NCI-H2196 treated with DMSO at 0.1 percent for 48 hours (cell line): ENCODE results near the gene TTC38.
"Not testable (repeated sequence)": the region's sequence is repeated elsewhere in the genome, so short reads cannot be mapped to it uniquely, and the experiment has no call there.

Experiments
- DNase-seq: peaks from one replicate; lab custom pipeline; 2025; ENCODE audit not compliant: unreplicated experiment; lab: John Stamatoyannopoulos, UW

TTC38 gene

DNA sequence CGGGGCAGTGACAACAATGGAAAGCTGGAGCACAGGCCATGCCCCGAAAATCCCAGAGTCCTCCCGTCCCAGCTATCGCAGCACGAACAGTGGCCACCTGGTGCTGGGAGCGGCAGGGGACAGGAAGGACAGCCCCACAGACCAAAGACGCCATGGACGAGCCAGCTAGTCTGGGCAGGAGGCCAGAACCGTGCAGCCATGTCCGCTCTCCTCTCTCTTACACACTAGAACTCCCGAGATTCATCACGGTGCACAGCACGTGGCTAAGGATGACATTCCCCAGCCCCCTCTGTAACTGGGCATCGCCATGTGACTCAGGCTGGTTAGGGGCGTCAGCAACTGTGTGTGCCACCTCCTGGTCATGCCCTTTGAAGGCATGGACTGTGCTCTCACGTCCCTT is 22.3 kb upstream of the TTC38 start:
- peak; percentile 53 for DNase-seq

DNA sequence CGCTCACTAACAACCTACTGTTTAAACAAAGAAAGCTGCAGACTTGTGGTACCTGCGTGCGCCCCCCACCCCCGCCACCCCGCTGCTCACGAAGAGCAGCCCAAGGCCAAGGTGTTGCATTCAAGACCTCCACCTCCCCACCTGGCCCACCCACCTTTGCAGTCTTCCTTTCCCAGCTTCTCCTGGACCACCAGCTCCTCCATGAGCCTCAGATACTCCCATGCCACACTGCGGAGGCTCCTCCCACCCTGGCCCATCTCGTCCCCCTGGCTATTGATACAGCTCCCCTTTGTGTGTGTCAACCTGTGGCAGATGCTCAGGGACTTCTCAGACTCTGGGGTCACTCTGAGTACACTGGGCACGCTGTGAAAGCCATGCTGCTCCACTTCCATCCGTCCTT is 21.6 kb upstream of the TTC38 start:
- no peak for DNase-seq

DNA sequence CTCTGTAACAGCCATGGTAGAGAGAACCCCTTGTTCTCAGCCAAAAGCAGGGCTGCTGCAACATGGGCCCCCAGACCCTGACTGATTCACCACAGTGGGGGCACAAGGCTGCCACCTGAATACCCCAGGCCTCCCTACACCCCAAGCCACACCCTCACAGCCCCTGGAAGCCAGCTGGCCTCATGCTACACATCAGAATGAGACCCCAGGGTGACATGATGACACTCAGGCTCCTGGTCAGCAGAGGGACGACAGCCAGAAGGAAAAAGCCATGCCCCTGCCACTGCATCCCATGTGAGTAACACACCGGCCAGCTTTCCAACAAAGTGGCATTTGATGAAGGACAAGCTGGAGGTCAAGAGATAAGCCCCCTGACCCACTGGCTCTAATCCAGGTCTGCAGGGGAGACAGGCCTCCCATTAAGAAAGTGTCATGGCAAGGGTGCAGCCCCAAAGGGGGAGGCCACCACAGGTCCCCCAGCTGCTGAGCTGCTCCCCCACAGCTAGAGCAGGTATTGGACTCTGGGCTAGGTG is 20.3 kb upstream of the TTC38 start:
- DNase-seq, result no peak

DNA sequence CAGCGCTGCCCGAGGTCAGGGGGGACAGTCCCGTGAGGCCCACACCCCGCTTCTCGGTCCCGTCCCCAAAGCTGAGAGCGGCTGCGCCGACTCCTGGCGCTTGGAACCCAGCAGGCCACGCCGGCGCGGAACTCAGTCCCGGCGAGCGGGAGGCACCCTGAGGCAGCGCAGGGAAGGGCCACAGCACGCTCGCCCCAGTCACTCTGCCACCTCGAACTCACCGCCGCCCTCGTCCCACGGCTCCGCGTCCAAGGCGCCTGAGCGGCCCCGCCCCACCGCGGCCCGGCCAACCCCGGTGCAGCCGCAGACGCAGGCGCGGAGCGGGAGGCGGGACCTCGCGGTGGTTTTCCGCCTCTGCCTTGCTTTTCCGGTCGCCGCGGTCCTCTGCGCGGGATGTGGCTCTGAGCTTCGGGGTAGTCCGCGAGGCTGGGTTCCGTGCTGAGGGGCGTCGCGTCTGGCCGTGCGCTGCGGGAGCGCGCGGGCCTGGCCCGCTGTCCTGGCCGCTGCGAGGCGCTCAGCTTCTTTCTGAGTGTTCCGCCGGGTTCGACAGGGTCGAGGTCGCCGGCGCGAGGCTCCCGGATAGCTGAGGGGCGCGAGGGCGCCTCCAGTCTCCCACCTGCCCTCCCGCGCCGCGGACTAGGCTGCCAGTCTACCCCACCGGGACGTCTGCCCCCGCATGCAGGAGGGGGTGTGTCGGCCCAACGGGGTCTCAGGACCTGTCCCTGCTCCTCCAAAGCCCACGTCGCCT is 17.6 kb upstream of the TTC38 start, which contains the start of gene CDPF1:
Gene CDPF1, minus strand, starts transcription at position 259 of the 748 bp plus-strand sequence. CDS start 2,009 bp downstream, outside the sequence.
- peak; percentile 73 for DNase-seq

DNA sequence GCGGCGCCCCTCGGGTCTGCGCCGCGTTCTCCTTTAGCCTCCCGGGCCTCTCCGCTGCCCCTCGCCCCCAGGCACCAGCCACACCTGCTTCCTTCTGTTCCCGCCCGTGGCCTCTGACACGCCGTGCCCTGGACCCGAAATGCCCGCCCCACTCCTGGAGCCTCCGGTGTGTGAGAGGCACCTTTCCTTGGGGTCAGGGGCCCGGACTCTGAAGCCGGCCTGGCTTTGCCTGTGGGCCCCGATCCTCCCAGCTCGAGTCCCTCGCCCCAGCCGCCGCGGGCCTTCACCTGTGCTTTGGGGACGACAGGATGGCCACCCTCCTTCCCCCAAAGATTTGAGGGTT is 17.1 kb upstream of the TTC38 start:
- DNase-seq, result no peak

DNA sequence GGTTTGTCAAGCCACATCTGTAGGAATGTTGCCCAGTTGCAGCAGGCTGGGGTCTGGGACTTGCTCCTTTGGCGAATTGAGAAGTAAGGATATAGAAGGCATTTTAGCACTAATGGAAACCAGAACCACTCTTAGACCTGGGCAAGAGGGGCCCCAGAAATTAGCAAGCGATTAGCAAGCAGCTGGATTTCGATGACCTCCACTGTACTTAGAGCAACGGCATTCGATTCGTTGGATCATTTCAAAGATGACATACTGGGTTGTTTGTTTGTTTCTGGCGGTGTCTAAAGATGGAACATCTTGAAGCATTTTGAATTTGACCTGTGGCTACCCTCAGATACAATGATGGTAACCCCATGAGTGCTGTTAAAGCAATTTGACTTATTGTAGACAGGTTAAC is 16.5 kb upstream of the TTC38 start:
- DNase-seq, result no peak

DNA sequence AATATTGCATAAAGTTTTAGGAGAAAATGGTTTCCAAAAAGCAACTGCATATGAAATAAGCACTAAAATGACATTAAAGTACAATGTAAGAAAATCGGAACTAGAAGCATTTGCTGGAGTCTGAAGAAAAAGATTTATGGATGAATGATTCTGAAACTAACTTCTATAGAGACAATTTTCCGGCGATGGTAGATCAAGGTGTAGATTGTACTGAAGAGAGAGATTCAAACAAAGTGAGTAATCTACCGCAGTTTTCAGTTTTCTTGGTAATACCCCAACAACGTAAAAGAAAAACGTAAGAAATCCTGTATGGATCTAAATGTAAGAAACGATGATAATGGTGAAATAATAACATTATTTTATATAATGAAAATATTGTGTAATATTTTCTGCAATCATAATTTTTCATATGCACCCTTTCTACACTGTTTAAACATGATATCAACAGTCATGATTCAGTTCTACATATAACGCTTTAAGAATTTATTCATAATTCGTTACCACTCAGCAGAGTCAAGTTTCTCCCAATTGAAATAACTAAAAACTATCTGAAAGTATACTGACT is 15.9 kb upstream of the TTC38 start:
- no peak for DNase-seq

DNA sequence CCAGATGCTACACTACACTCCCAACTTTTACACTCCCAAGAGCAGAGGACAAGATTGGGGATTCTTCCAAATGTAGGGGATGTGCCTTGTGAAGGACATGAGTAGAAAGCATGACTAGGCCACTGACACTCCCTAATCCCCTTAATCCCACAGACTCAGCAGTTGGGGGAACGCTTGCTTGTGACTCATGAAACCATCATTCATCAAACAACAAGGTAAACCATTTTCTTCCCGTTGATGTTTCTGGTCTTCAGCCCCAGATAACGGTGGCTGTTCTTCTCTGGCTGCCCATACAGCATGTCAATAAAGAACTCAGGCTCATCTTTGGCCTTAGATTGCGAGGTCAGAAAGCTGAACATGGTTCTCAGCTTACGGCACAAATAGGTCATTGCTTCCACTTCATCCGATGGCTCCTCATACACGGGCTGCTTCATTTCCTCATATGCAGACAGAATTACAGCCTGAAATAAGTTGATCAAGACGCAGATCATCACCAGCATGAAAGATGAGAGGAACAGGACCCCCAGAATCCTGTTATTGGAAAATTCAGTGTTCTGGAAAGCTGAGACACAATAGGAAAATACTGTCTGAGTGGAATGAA is 11.3 kb upstream of the TTC38 start:
- no peak for DNase-seq

DNA sequence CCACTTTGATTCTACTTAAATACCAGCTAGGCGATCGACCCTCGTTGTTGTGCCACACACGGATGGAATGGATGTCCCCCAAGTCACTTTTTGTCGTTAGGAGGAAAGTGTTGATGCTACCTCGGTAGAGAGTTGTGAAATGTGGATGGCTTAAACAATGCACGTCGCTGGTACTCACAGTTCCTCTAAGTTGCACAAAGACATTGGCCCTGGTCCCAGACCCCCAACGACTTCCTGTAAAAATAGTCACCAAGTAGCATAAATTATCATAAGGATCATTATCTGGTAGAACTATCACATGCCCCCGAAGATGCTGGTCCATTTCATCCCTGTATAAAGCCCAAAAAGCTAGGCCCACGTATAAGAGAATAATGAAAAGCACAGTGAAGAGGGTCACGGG is 8.4 kb upstream of the TTC38 start:
- no peak for DNase-seq

DNA sequence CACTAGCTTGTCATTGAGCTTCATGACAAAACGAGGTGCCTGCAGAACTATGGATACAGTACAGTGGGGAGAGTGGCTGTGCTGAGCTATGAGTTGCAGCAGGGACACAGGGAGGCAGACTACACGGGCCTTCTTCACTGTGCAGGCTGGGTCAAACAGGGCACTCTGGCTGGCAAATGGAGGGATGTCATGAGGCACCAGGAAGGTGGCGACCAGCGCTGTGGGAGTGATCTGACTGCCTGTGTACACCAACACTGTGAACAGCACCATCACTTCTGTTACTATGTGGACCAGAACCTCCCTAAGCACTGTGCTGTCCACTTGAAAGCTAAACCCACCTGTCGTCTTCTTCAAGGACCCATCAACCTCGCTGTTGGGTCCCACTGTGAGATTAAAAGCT is 7.8 kb upstream of the TTC38 start:
- DNase-seq, result no peak

DNA sequence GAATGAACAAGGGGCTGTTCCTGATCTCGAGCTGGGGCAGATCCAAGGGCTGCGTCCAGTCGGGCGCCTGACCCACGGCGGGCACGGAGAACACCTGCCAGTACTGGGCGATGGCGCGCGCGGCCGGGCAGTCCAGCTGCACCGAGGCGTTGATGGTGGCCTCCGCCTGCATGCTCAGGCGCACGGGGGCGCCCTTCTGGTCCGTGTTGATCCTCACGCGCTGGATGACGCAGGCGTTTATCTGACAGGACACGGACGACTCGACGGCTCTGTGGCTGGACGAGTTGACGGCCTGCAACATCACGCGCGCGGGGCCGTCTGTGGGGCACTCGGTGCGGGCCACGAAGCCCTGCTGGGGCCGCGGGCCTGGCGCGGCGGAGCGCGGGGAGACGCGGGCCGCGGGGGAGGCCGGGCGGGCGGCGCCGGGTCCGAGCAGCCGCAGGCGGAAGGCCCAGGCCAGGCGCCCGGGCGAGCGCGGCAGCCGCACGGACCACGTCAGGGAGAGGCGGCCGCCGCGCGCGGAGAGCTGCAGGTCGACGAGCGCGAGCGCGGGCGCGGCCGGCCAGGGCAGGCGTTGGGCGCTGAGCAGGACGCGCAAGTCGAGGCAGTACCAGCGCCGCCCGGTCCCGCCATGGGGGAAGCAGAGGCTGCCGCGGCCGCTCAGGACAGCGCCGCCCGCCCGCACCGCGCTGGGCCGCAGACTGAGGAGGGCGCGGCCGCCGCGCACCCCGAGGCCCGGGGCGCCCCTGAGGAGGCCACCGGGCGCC is 5.2 kb upstream of the TTC38 start:
- no peak for DNase-seq

DNA sequence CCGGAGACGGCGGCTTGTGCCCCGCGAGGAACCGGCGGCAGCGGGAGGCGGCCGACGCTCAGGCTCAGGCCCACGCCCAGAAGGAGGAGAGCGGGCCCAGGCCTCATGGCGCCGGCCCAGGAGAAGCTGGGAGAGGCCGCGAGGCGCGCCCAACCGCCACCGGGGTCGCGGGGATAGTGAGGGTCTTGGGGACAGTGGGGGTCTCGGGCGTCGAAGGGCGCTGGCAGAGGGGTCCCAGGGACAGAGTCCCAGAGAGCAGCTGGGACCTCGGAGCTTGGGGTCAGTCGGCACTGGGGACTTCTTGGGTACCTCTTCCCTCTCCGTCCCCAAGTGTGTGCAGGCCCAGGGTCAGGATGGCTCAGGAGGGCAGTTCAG is 4.6 kb upstream of the TTC38 start, which contains the start of gene PKDREJ:
Gene PKDREJ, minus strand, starts transcription at position 128 of the 375 bp plus-strand sequence. Its CDS starts 21 bp downstream, at position 107.
- no peak for DNase-seq

DNA sequence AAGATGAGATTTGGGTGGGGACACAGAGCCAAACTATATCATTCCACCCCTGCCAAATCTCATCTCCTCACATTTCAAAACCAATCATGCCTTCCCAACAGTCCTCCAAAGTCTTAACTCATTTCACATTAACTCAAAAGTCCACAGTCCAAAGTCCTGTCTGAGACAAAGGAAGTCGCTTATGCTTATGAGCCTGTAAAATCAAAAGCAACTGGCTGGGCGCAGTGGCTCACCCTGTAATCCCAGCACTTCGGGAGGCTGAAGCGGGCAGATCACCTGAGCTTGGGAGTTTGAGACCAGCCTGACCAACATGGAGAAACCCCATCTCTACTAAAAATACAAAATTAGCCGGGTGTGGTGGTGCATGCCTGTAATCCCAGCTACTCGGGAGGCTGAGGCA is 3.3 kb upstream of the TTC38 start:
- DNase-seq, result not testable (repeated sequence)

DNA sequence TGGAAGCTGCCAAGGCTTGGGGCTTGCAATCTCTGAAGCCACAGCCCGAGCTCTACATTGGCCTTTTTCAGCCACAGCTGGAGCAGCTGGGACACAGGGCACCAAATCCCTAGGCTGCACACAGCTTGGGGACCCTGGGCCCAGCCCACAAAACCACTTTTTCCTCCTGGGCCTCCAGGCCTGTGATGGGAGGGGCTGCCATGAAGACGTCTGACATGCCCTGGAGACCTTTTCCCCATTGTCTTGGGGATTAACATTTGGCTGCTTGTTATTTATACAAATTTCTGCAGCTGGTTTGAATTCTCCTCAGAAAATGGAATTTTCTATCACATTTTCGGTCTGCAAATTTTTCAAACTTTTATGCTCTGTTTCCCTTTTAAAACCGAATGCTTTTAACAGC is 2.2 kb upstream of the TTC38 start:
- not testable (repeated sequence) for DNase-seq

DNA sequence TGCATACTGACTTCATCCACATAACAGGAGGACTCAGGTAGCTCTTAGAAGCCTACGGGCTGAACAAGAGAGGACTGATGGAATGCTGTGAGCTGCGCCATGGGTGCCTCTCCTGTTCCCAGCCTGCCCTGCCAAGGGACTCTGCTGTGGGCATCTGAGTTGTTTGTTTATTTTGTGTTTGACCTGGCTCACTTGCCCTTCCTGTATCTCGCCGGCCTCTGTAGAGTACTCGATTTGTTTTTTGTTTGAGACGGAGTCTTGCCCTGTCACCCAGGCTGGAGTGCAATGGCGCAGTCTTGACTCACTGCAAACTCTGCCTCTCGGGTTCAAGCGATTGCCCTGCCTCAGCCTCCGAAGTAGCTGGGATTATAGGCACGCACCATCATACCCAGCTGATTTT is 1.8 kb downstream of the TTC38 start:
- DNase-seq, result no peak

DNA sequence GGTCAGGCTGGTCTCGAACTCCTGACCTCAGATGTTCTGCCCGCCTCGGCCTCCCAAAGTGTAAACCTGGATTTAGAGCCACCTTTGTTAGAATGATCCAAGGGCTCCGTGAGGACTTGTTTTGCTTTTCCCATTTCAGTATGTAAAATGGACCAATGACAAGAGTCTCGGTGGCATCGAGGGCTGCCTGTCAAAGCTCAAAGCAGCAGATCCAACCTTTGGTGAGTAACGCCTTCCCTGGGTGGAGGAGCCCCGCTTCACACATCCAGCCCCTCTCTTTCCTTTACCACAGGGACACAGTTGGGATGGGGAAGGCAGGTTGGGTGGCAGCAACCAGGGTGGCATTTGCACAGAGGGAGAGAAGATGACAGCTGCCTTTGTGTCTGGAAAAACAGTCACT is 4.4 kb downstream of the TTC38 start:
- DNase-seq, result no peak

DNA sequence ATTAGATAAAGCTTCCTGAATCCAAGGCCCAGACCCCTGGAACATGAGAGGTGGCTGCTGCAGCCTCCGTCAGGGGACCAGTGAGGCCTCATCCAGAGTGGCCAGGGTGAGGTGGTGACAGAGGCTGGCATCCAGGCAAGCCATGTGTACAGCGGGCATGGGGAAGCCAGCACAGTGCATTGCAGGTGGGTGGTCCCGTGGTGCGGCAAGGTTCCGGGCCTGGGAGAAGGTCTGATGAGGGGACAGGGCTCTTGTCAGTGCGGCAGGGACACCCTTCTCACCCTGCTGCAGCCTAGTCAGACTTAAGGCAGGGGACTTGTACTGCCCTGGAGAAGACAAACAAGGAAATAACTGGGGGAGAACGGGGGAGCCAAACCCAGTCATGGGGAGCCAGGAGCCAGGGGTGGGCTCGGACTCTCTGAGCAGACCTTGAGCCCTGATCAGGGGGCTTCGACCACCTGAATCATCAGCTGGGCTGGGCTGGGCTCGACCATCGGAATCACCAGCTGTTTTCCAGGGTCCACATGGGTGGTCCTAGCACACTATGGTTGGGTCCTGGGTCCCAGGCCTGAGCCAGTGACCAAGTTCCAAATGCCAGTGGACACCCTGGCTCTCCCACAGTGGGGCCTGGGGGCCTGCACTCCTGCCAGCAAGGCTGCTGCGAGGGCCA is 5.1 kb downstream of the TTC38 start:
- DNase-seq, result no peak

DNA sequence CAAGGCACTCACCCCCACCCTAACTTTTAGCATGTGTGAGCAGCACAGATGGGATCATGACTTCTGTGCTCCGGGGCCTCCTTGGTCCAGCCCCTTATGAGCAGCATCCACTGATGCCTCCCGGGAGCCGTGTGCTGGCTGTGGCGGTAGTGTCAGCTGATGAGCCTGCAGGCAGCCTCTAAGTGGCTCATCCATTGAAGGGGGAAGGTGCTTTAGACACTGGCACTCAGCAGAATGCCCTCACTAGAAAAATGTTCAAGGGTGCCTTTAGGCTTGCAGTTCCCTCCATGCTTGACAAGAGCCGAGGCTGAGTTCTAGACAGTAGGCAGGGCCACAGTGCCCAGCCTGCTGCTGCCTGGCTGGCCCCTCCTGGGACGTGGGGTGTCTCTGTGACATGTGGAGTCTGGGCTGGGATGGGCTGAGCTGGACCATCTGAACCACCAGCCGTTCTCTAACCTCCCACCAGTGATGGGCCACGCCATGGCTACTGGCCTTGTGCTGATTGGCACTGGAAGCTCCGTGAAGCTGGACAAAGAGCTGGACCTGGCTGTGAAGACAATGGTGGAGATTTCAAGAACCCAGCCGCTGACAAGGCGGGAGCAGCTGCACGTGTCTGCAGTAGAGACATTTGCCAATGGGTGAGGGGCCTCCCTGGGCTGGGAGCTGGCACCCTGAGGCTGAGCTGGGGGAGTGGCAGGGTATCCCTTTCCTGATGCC is 5.8 kb downstream of the TTC38 start:
- DNase-seq, result no peak

DNA sequence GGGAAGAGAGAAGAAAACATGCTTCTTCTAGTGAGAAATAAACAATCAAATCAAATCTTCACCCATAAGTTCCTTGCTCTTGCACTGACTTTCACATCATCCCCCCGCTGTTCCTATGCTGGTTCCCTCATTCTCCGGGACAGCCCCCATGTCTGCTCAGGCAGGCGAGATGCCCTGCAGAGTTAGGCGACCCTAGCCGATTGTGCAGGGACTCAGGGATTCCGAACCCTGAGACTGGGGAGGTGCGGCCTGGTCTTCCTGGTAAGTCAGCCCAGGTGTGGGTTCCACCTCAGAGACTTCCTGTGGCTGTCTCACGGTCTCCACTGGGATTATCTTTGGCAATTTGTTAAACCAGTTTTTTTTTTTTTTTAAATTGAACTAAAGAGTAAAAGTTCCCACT is 6.6 kb downstream of the TTC38 start:
- DNase-seq, result no peak

DNA sequence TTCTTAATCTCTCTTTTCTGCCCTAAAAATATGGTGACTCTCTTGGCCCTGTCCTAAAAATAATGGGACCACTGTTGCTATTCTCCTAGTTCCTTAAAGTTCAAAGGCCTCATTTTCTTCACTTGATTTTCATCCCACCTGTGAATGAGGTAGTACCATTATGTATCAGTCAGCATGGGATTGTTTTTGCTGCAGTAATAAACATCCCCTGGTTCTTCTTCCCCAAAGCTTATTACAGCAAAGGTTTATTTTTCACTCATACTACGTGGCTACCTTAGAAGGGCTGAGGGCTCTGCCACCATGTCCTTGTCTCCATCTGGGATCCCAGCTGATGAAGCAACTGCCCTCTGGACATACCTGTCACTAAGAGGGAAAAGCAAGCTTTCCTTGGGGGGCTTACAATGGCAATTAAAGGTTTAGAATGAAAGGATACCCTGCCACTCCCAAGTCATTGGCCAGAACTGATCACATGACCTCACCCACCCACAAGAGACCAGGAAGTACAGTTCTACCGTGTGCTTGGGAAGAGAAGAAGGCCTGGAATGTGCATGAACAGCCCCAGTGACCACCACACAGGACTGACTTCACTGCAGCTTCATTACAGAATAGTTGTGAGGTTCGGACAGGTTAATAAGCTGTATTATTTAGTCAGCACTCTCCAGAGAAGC is 7.8 kb downstream of the TTC38 start:
- DNase-seq, result no peak
